ENCODE results near the gene SLC17A2. TPM values are rescaled to one million over a fixed set of nuclear protein-coding genes. Genes with fewer than 3 reads are reported as not detected.
"Not testable (repeated sequence)": the region's sequence is repeated elsewhere in the genome, so short reads cannot be mapped to it uniquely, and the experiment has no call there.

The SLC17A2 gene
- total and polyA plus RNA-seq, 7 experiments from 2014 or later = 0.15 TPM; not detected in 6

DNA sequence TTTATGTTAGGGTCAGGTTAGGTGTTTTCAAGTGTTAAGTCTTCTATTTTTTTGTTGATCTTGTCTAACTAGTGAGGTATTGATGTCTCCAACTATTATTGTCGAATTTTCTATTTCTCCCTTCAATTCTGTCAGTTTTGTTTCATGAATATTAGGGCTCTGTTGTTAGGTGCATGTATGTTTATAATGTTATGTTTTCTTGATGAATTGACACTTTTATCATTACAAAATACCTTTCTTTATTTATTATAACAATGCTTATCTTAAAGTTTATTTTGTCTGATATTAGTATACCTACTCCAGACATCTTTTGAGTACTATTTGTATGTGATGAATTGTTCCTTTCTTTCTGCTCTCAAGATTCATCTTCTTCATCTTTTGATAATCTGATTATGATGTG lies 19.2 kb upstream of the SLC17A2 start:
- peaks cover 4 to 23% (median 9%) of the 10 kb centered on the region in 7 donors for H3K4me1 Mint-ChIP-seq
- CTCF ChIA-PET = interaction anchor here (0.7 kb wide), 1 partner anchor 67 kb away, joined by 3 read pairs; no protein-coding TSS in a partner anchor

DNA sequence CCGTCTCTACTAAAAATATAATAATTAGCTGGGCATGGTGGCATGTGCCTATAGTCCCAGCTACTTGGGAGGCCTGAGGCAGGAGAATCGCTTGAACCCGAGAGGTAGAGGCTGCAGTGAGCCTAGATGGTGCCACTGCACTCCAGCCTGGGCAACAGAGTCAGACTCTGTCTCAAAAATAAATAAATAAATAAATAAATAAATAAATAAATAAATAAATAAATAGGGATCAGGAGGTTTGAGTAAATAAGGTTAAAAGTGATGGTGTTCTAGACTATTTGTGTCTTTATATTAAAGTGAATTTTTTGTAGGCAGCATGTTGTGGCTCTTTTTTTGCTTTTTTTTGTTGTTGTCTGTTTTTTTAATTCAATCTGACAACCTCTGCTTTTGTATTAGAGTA lies 17.0 kb upstream of the SLC17A2 start:
- H3K36me3 ChIP-seq (ENCODE audit: control insufficient read depth in 2 of 3, insufficient read depth in 3 of 3, low read length in 3 of 3); H3K4me3 Mint-ChIP-seq; H3K27me3 Mint-ChIP-seq; H3K27ac Mint-ChIP-seq; DNase-seq; H3K4me1 ChIP-seq (ENCODE audit: control insufficient read depth in 2 of 2, insufficient read depth in 2 of 2, low read length in 2 of 2); ATAC-seq; intact Hi-C loops (cut with micrococcal nuclease); H3K4me3 ChIP-seq (ENCODE audit: low read length); H3K27me3 ChIP-seq (ENCODE audit: control insufficient read depth in 2 of 2, insufficient read depth in 2 of 2, low read length in 2 of 2); CTCF ChIA-PET; H3K9me3 ChIP-seq (ENCODE audit: control insufficient read depth in 2 of 3, low read length in 3 of 3); H3K27ac ChIP-seq (ENCODE audit: low read depth, low read length): not testable (repeated sequence)
- Mint-ChIP-seq H3K36me3 (peaks cover 0 to 12% (median 5%) of the 10 kb centered on the region in 5 donors), H3K4me1 (peaks cover 4 to 26% (median 9%) of the 10 kb centered on the region in 7 donors), H3K9me3 (peaks cover 2 to 17% (median 9%) of the 10 kb centered on the region in 11 donors)
- POLR2A ChIA-PET = interaction anchor here (0.9 kb wide), 1 partner anchor 15 kb away, joined by 3 read pairs; the partner anchor contains the start of gene TRIM38

More for the DNA sequence above, 19.2 kb upstream of the SLC17A2 start:
- ATAC-seq (no peak), DNase-seq (no peak)
- H3K27ac ChIP-seq (ENCODE audit: low read depth, low read length) = no peak overlapping the region
- Mint-ChIP-seq H3K9me3 (peaks cover 2 to 17% (median 9%) of the 10 kb centered on the region in 11 donors), H3K4me3 (no peak overlapping the region), H3K36me3 (peaks cover 0 to 12% (median 5%) of the 10 kb centered on the region in 5 donors), H3K27ac (no peak overlapping the region), H3K27me3 (peaks cover 0 to 6% (median 0%) of the 10 kb centered on the region in 5 donors)
- H3K36me3 ChIP-seq (ENCODE audit: control insufficient read depth in 2 of 3, insufficient read depth in 3 of 3, low read length in 3 of 3) = no peaks in the 10 kb centered on the region
- no peaks in the 10 kb centered on the region for H3K4me1 ChIP-seq (ENCODE audit: control insufficient read depth in 2 of 2, insufficient read depth in 2 of 2, low read length in 2 of 2)
- intact Hi-C loops (cut with micrococcal nuclease) = no loop called here
- H3K4me3 ChIP-seq (ENCODE audit: low read length) = no peak overlapping the region
- POLR2A ChIA-PET = interaction anchor here (1.0 kb wide), 1 partner anchor 43 kb away, joined by 3 read pairs; no protein-coding TSS in a partner anchor
- H3K9me3 ChIP-seq (ENCODE audit: control insufficient read depth in 2 of 3, low read length in 3 of 3) = no peaks in the 10 kb centered on the region
- no peaks in the 10 kb centered on the region for H3K27me3 ChIP-seq (ENCODE audit: control insufficient read depth in 2 of 2, insufficient read depth in 2 of 2, low read length in 2 of 2)

DNA sequence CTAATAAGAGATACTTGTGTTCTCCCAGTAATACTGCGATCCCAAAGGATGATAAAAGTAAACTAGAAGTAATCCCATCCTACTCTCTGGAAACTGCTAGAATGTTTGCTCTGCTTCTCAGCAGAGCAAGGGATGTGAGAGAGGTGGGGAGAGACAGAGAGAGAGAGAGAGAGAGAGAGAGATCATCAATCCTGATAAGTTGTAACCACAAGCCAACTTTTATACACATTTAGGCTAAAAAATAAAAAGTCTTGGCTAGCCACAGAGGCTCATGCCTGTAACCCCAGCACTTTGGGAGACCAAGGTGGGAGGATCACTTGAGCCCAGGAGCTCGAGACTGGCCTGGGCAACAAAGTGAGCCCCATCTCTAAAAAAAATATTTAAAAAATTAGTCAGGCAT lies 16.1 kb upstream of the SLC17A2 start:
- Histone ChIP-seq H3K36me3 (ENCODE audit: control insufficient read depth in 2 of 3, insufficient read depth in 3 of 3, low read length in 3 of 3) (no peaks in the 10 kb centered on the region), H3K27ac (ENCODE audit: low read depth, low read length) (no peak overlapping the region), H3K4me1 (ENCODE audit: control insufficient read depth in 2 of 2, insufficient read depth in 2 of 2, low read length in 2 of 2) (no peaks in the 10 kb centered on the region), H3K27me3 (ENCODE audit: control insufficient read depth in 2 of 2, insufficient read depth in 2 of 2, low read length in 2 of 2) (no peaks in the 10 kb centered on the region), H3K9me3 (ENCODE audit: control insufficient read depth in 2 of 3, low read length in 3 of 3) (no peaks in the 10 kb centered on the region), H3K4me3 (ENCODE audit: low read length) (no peak overlapping the region)
- Mint-ChIP-seq H3K4me3 (peak overlapping the region in 2 of 10 donors; percentile 11 to 41), H3K27ac (peak overlapping the region in 4 of 9 donors; percentile 16 to 76 (median 53)), H3K27me3 (peaks cover 0 to 7% (median 0%) of the 10 kb centered on the region in 5 donors), H3K36me3 (peaks cover 0 to 12% (median 5%) of the 10 kb centered on the region in 5 donors), H3K4me1 (peaks cover 4 to 26% (median 9%) of the 10 kb centered on the region in 7 donors), H3K9me3 (peaks cover 2 to 17% (median 9%) of the 10 kb centered on the region in 11 donors)
- ATAC-seq (no peak), DNase-seq (no peak)
- ChIA-PET CTCF (interaction anchor here (0.6 kb wide), 1 partner anchor 390 kb away, joined by 5 read pairs; no protein-coding TSS in a partner anchor), POLR2A (interaction anchor here (0.7 kb wide), 1 partner anchor 390 kb away, joined by 4 read pairs; no protein-coding TSS in a partner anchor)
- intact Hi-C loops (cut with micrococcal nuclease) = no loop called here

DNA sequence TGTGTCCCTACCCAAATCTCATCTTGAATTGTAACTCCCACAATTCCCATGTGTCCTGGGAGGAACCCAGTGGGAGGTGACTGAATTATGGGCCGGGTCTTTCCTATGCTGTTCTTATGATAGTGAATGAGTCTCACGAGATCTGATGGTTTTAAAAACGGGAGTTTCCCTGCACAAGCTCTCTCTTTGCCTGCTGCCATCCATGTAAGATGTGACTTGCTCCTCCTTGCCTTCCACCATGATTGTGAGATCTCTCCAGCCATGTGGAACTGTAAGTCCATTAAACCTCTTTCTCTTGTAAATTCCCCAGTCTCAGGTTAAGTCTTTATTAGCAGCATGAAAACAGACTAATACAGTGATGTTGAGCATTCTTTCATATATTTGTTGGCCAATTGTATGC lies 15.2 kb upstream of the SLC17A2 start:
- H3K27ac Mint-ChIP-seq = peak overlapping the region in 1 of 9 donors; percentile 53
- ATAC-seq; H3K27me3 Mint-ChIP-seq; CTCF ChIA-PET; DNase-seq; H3K36me3 ChIP-seq (ENCODE audit: control insufficient read depth in 2 of 3, insufficient read depth in 3 of 3, low read length in 3 of 3); H3K9me3 ChIP-seq (ENCODE audit: control insufficient read depth in 2 of 3, low read length in 3 of 3); H3K27ac ChIP-seq (ENCODE audit: low read depth, low read length); H3K4me3 ChIP-seq (ENCODE audit: low read length); H3K4me1 ChIP-seq (ENCODE audit: control insufficient read depth in 2 of 2, insufficient read depth in 2 of 2, low read length in 2 of 2); H3K27me3 ChIP-seq (ENCODE audit: control insufficient read depth in 2 of 2, insufficient read depth in 2 of 2, low read length in 2 of 2): not testable (repeated sequence)
- peaks cover 4 to 26% (median 9%) of the 10 kb centered on the region in 7 donors for H3K4me1 Mint-ChIP-seq
- peaks cover 0 to 12% (median 5%) of the 10 kb centered on the region in 5 donors for H3K36me3 Mint-ChIP-seq
- POLR2A ChIA-PET = interaction anchor here (0.7 to 1.1 kb wide), 2 partner anchors 15 to 1182 kb away, joined by 3 to 4 read pairs; partner anchors contain the start of gene SLC17A2
- intact Hi-C loops (cut with micrococcal nuclease) = loop anchor here in 1 of 2 donors (1.0 to 2.0 kb wide), 3 partner anchors 17 to 72 kb away; partner anchors contain the start of gene TRIM38
- peaks cover 2 to 17% (median 9%) of the 10 kb centered on the region in 11 donors for H3K9me3 Mint-ChIP-seq
- peak overlapping the region in 1 of 10 donors; percentile 54 for H3K4me3 Mint-ChIP-seq

DNA sequence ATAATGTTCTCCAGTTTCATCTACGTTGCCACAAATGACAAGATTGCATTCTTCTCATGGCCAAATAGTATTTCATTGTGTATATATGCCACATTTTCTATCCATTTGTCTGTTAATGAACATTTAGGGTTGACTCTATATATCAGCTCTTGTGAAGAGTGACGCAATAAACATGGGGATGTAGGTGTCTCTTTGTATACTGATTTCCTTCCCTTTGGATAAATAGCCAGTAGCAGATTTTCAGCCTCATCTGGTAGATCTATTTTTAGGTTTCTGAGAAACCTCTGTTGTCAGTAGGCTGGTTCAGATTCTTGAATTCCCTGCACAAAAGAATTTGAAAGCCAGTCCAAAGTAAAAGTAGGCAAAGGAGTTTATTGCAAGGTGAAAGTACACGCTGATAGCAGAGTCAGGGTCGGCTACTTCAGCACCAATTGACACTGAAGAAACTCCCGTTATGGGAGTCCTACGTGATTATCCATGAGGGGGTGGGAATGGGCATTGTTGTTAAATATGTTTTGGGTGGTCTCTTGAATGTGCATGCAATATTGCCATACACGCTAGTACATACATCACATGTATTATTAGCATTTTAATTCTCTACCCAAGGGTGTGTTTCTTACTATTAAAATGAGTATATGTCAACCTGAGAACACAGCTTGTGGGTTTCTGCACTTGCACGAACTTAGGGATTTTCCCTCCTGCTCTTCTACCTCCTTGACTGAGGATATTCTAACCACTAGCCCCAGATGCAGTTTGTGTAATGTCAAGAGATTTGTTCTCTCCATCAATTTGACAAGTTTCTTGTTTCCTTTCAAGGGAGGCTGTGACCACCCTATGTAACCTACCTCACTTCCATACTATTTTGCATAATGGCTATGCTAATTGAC lies 14.4 kb upstream of the SLC17A2 start:
- Histone ChIP-seq H3K27ac (ENCODE audit: low read depth, low read length) (no peak overlapping the region), H3K9me3 (ENCODE audit: control insufficient read depth in 2 of 3, low read length in 3 of 3) (no peaks in the 10 kb centered on the region), H3K36me3 (ENCODE audit: control insufficient read depth in 2 of 3, insufficient read depth in 3 of 3, low read length in 3 of 3) (no peaks in the 10 kb centered on the region), H3K4me3 (ENCODE audit: low read length) (no peak overlapping the region), H3K4me1 (ENCODE audit: control insufficient read depth in 2 of 2, insufficient read depth in 2 of 2, low read length in 2 of 2) (no peaks in the 10 kb centered on the region), H3K27me3 (ENCODE audit: control insufficient read depth in 2 of 2, insufficient read depth in 2 of 2, low read length in 2 of 2) (no peaks in the 10 kb centered on the region)
- intact Hi-C loops (cut with micrococcal nuclease) = loop anchor here in 1 of 2 donors (1.0 to 5.0 kb wide), 4 partner anchors 17 to 678 kb away; partner anchors contain the start of gene TRIM38
- H3K27me3 Mint-ChIP-seq = peaks cover 0 to 3% (median 0%) of the 10 kb centered on the region in 5 donors
- H3K9me3 Mint-ChIP-seq = peaks cover 2 to 12% (median 7%) of the 10 kb centered on the region in 11 donors
- ChIA-PET POLR2A (interaction anchor here (0.7 to 1.1 kb wide), 3 partner anchors 14 to 1183 kb away, joined by 3 to 4 read pairs (median 3); partner anchors contain the start of gene SLC17A2), CTCF (interaction anchor here (1.1 to 1.2 kb wide), 3 partner anchors 11 to 59 kb away, joined by 3 to 4 read pairs (median 3); no protein-coding TSS in a partner anchor)
- peak overlapping the region in 1 of 10 donors; percentile 54 for H3K4me3 Mint-ChIP-seq
- DNase-seq (no peak), ATAC-seq (no peak)
- H3K36me3 Mint-ChIP-seq = peaks cover 0 to 7% (median under 1%) of the 10 kb centered on the region in 5 donors
- peak overlapping the region in 1 of 9 donors; percentile 53 for H3K27ac Mint-ChIP-seq
- H3K4me1 Mint-ChIP-seq = peaks cover 4 to 26% (median 9%) of the 10 kb centered on the region in 7 donors

DNA sequence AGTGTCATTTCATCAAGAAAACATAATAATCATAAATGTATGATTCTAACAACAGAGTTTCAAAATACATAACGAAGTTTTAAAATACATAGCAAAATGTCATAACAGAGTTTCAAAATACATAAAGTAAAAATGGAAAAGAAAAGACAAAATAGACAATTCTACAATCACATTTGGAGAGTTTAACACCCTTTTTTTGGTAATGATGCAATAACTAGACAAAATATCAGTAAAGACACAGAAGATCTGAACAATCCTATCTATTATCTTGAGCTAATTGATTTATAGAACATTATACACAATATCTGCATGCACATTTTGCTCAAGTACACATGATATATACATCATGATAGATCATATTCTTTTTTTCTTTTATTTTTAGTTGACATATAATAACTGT lies 13.4 kb upstream of the SLC17A2 start:
- H3K27ac Mint-ChIP-seq = no peak overlapping the region
- H3K27ac ChIP-seq (ENCODE audit: low read depth, low read length) = no peak overlapping the region
- ChIA-PET POLR2A (interaction anchor here (0.7 kb wide), 1 partner anchor 82 kb away, joined by 3 read pairs; no protein-coding TSS in a partner anchor), CTCF (interaction anchor here (0.9 to 1.2 kb wide), 4 partner anchors 12 to 226 kb away, joined by 3 to 5 read pairs (median 4); no protein-coding TSS in a partner anchor)
- intact Hi-C loops (cut with micrococcal nuclease) = loop anchor here (2.0 to 5.0 kb wide), 3 partner anchors 49 to 679 kb away; no protein-coding TSS in a partner anchor
- peaks cover 0 to 3% (median 0%) of the 10 kb centered on the region in 5 donors for H3K27me3 Mint-ChIP-seq
- peaks cover 0 to 10% (median 6%) of the 10 kb centered on the region in 11 donors for H3K9me3 Mint-ChIP-seq
- no peak overlapping the region for H3K4me3 ChIP-seq (ENCODE audit: low read length)
- H3K4me3 Mint-ChIP-seq = no peak overlapping the region
- H3K4me1 ChIP-seq (ENCODE audit: control insufficient read depth in 2 of 2, insufficient read depth in 2 of 2, low read length in 2 of 2) = no peaks in the 10 kb centered on the region
- DNase-seq = no peak
- H3K36me3 ChIP-seq (ENCODE audit: control insufficient read depth in 2 of 3, insufficient read depth in 3 of 3, low read length in 3 of 3) = no peaks in the 10 kb centered on the region
- peaks cover 4 to 26% (median 9%) of the 10 kb centered on the region in 7 donors for H3K4me1 Mint-ChIP-seq
- H3K9me3 ChIP-seq (ENCODE audit: control insufficient read depth in 2 of 3, low read length in 3 of 3) = no peaks in the 10 kb centered on the region
- no peak for ATAC-seq
- H3K27me3 ChIP-seq (ENCODE audit: control insufficient read depth in 2 of 2, insufficient read depth in 2 of 2, low read length in 2 of 2) = no peaks in the 10 kb centered on the region
- peaks cover 0 to 7% (median 0%) of the 10 kb centered on the region in 5 donors for H3K36me3 Mint-ChIP-seq
